AG04450 (cell line): ENCODE results near the gene LEFTY1. TPM values are rescaled to one million over a fixed set of nuclear protein-coding genes. Genes with fewer than 3 reads are reported as not detected.
A peak's percentile ranks its signal among the peaks of the same experiment; 100 is the strongest.

Experiments
- CTCF ChIA-PET: fragments of 300-600, 350-600 bp; formaldehyde crosslinking; extraction: SDS; loops from one replicate; lab custom pipeline; 2022; ENCODE audit warnings: antibody characterized with exemption, inconsistent platforms; lab: Charles Lee
- POLR2A ChIA-PET: fragments of 350-600 bp; formaldehyde crosslinking; extraction: SDS; loops from one replicate; lab custom pipeline; 2021; ENCODE audit warnings: antibody characterized with exemption, inconsistent platforms; lab: Yijun Ruan, JAX
- DNase-seq: peaks from one replicate; pipeline ENCODE4 v3.0.0-alpha.2; 2011; ENCODE audit warnings: low read depth, low spot score
- H3K27ac ChIP-seq: one replicate; pipeline ENCODE4 v1.5.1; 2012; ENCODE audit warnings: low read depth, low read length, control low read depth
- H3K27me3 ChIP-seq: one replicate; pipeline ENCODE4 v1.6.0; 2012; ENCODE audit warnings: low read length; ENCODE audit not compliant: control insufficient read depth, insufficient read depth
- H3K4me3 ChIP-seq: 2 replicates; pipeline ENCODE4 v1.5.1; 2011; ENCODE audit warnings: mild to moderate bottlenecking, low read depth, low read length, control low read depth
- H3K9me3 ChIP-seq: 2 replicates; pipeline ENCODE4 v1.5.1; 2012; ENCODE audit warnings: low read length; ENCODE audit not compliant: control insufficient read depth, insufficient read depth
- CTCF ChIP-seq: IDR thresholded peaks from 2 replicates; pipeline ENCODE4 v1.5.1; 2011; ENCODE audit warnings: low read depth, low read length, control low read depth, inconsistent platforms
- polyA plus RNA-seq: library from polyadenylated mRNA; depleted of rRNA; stranded (reverse); fragments of >200 nt; gene quantifications from 2 replicates; pipeline ENCODE4 v1.2.3, GENCODE V29; 2011

Gene LEFTY1
- polyA plus RNA-seq, 1 experiment, result 0.05 TPM

- no peak for TF ChIP-seq CTCF
- ChIA-PET CTCF (interaction anchor here (0.6 to 3.2 kb wide), 5 partner anchors 20 to 407 kb away, joined by 4 to 15 read pairs (median 6); no protein-coding TSS in a partner anchor), POLR2A (interaction anchor here (1.0 to 2.0 kb wide), 4 partner anchors 15 to 104 kb away, joined by 3 to 7 read pairs (median 5); partner anchors contain the start of genes PYCR2 and SRP9)
- H3K9me3 ChIP-seq, result no peaks in the 10 kb centered on the region; the same call in 1 of the 2 replicates
- H3K27me3 ChIP-seq, result no peaks in the 10 kb centered on the region
- DNase-seq, result no peak
- no peak overlapping the region for H3K27ac ChIP-seq
- peak overlapping the region; percentile 89 for H3K4me3 ChIP-seq
These were observed 7.6 kb downstream of the LEFTY1 start for GRCh38 chr1:225881081-225881958.

GRCh38 chr1:225880636-225881035, 8.3 kb downstream of the LEFTY1 start:
- TF ChIP-seq CTCF, result no peak
- Histone ChIP-seq H3K27me3 (no peaks in the 10 kb centered on the region), H3K9me3 (no peaks in the 10 kb centered on the region; the same call in 1 of the 2 replicates), H3K4me3 (peak overlapping the region; percentile 89), H3K27ac (no peak overlapping the region)
- POLR2A ChIA-PET, result no interaction called here
- CTCF ChIA-PET, result interaction anchor here (1.2 to 1.5 kb wide), 2 partner anchors 95 to 406 kb away, joined by 4 to 6 read pairs; no protein-coding TSS in a partner anchor
- no peak for DNase-seq

- CTCF ChIA-PET, result interaction anchor here (1.5 kb wide), 1 partner anchor 95 kb away, joined by 4 read pairs; no protein-coding TSS in a partner anchor
- Histone ChIP-seq H3K27me3 (no peaks in the 10 kb centered on the region), H3K9me3 (no peaks in the 10 kb centered on the region; the same call in 1 of the 2 replicates), H3K4me3 (no peak overlapping the region), H3K27ac (no peak overlapping the region)
- DNase-seq, result no peak
- POLR2A ChIA-PET, result no interaction called here
- no peak for TF ChIP-seq CTCF
These were observed 8.7 kb downstream of the LEFTY1 start for GRCh38 chr1:225880222-225880588.

- Histone ChIP-seq H3K27me3 (no peaks in the 10 kb centered on the region), H3K4me3 (no peak overlapping the region), H3K9me3 (no peaks in the 10 kb centered on the region; the same call in 1 of the 2 replicates), H3K27ac (no peak overlapping the region)
- DNase-seq, result no peak
- CTCF ChIA-PET, result no interaction called here
- no peak for TF ChIP-seq CTCF
- POLR2A ChIA-PET, result no interaction called here
These were observed 9.3 kb downstream of the LEFTY1 start for GRCh38 chr1:225879521-225880221.
